NCI-H1092 (cell line): ENCODE measurements around the gene ABHD1.
"Not testable (repeated sequence)": the region's sequence is repeated elsewhere in the genome, so short reads cannot be mapped to it uniquely, and the experiment has no call there.

Experiments
- DNase-seq: peaks from one replicate; lab custom pipeline; 2025; lab: John Stamatoyannopoulos, UW

Gene ABHD1

GRCh38 chr2:27164960-27165763 is 41.5 kb downstream of the ABHD1 start:
- no peak for DNase-seq

DNA sequence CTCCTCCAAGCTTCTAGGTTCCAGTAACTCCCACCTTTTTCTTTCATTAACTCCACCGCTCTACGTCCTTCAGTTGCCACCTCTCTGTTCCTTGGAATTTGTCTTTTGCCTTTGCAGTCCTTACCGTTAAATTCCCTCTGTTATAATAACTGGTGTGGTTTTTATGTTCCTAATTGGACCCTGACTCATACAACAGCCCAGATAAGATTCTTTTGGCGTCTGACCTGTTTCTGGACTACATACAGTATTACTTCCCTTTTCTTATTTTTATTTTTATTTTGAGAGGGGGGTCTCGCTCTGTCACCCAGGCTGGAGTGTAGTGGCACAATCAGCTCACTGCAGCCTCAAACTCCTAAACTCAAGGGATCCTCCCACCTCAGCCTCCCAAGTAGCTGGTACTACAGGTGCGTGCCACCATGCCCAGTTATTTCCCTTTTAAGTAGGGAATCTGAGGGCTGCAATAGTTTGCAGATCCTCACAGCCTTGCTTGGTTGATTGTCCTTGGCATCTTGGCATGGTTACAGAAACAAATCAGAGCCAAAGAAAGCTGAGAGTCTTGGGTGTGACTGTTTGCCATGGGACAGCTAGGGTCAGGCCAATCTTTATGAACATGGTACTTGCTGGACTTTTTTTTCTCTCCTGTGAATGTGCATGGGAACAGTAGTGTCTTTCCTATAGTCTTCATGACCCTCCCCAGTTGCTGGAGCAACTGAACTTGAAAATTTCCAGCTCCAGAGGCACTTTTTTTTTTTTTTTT is 47.1 kb downstream of the ABHD1 start:
- no peak for DNase-seq

DNA sequence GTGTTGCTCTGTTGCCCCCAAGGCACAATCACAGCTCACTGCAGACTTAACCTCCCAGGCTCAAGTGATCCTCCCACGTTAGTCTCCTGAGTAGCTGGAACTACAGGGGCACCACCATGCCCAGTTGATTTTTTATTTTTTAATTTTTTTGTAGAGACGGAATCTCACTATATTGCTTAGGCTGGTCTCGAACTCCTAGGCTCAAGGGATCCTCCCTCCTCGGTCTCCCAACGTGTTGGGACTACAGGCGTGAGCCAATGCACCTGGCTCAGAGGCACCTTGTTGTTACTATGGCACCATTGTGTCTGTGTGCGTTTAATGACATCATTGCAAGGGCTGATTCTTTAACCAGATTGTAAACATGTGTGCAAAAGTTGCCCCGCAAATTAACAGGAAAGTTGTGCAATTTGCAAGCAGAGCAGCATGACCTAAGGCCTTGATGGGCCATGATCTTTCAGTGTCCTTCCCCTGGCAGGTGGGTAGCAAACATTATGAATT is 47.8 kb downstream of the ABHD1 start:
- DNase-seq: no peak

- DNase-seq: no peak
Measured at GRCh38 chr2:27174638-27175037, 51.0 kb downstream of the ABHD1 start.

- DNase-seq: no peak
Measured at GRCh38 chr2:27175330-27175729, 51.7 kb downstream of the ABHD1 start.

GRCh38 chr2:27175781-27176180 is 52.2 kb downstream of the ABHD1 start:
- not testable (repeated sequence) for DNase-seq

DNA sequence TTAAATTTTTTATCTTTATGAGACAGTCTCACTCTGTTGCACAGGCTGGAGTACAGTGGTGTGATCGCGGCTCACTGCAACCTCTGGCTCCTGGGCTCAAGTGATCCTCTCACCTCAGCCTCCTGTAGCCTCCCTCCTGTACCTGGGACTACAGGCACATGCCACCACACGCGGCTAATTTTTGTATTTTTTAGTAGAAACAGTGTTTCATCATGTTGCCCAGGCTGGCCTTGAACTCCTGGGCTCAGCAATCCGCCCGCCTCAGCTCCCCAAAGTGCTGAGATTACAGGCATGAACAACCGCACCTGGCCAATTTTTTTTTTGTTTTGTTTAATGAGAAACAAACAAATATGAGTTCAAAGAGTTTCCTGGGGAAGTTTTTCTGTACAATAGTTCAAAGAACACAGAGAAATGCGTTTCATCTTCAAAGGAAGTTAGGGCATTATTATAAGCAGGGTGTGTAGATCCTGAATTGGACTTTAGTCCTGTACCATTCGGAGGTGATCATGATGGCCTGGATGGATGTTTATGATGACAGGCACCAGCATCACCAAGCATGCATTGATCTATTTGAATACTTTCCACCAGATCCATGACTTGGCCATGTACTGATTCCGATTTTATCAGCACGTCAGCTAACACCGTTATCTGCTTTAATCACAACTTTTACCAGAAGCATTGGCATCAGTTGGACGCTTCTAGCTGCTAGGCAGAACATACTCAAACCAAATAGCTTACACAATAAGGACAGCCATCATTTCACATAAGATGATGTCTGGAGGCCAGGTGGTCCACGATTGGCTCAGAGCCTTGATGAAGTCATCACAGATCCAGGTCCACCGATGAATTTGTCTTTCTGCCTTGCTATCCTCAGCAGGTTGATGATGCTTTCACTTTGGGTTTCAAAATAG is 54.1 kb downstream of the ABHD1 start:
- DNase-seq: no peak

GRCh38 chr2:27178469-27178868 is 54.9 kb downstream of the ABHD1 start:
- DNase-seq: no peak

DNA sequence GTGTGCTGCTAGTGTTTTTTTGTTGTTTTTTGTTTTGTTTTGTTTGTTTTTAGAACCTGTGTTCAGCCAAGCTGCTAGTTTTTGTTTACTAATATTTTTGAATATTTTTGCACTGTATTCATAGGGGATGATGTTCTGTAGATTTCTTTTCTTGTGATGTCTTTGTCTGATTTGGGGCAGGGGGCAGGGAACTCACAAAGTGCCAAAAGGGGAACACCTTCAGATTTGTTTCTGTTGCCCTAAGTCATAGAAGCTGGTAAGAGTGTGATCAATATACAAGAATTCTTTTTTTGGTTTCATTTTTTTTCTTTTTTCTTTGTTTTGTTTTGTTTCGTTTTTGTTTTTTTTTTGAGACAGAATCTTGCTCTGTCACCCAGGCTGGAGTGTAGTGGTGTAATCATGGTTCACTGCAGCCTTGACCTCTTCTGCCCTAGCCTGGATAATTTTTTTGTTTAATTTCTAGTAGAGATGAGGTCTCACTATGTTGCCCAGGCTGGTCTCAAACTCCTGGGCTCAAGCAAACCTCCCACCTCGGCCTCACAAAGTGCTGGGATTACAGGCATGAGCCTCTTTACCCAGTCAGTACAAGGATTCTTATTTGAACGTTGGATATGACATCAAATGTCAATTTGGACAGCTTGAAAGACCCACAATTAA is 55.9 kb downstream of the ABHD1 start:
- no peak for DNase-seq
